ENCODE data around the gene ACTN4. TPM values are rescaled to one million over a fixed set of nuclear protein-coding genes. Genes with fewer than 3 reads are reported as not detected.

The ACTN4 gene
- total RNA-seq, 1 donor from 2014 or later: 197 TPM

DNA sequence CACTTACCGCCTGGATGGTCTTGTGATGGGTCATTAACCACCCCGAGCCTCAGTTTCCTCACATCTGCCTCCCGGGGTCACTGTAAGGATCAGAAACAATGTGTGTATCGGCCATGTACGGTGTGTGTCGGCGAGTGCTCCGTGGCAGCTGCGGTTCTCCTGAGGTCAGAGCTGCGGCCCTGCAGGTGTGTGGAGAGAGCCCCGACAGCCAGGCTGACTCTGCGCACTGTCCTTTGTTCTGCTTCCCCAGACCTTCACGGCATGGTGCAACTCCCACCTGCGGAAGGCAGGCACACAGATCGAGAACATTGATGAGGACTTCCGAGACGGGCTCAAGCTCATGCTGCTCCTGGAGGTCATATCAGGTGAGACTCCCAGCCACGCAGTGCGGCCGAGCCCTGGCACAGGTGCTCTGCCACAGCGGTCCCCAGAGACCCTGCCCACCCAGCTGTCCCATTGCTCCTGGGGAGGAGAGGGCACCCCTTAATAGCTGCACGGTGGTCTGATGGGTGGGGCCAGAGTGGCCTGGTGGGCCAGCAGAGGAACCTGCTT is 53.0 kb downstream of the ACTN4 start:
- ChIA-PET CTCF (no interaction called here), POLR2A (interaction anchor here (0.7 kb wide), 1 partner anchor 35 kb away, joined by 3 read pairs; no protein-coding TSS in a partner anchor)
- H3K4me1 Mint-ChIP-seq: peaks cover 17% of the 10 kb centered on the region
- ATAC-seq (ENCODE audit: low read depth) (no peak), DNase-seq (no peak)
- no peak for TF ChIP-seq CTCF (IDR thresholded peaks at IDR 0.05)
- intact Hi-C loops (cut with micrococcal nuclease): no loop called here
- H3K36me3 Mint-ChIP-seq (ENCODE audit: low read depth): peaks cover 53% of the 10 kb centered on the region
- H3K9me3 Mint-ChIP-seq: no peaks in the 10 kb centered on the region
- no peaks in the 10 kb centered on the region for H3K27me3 Mint-ChIP-seq
- no peak overlapping the region for H3K4me3 Mint-ChIP-seq
- H3K27ac Mint-ChIP-seq: peak overlapping the region; percentile 24

- no peak for TF ChIP-seq CTCF (IDR thresholded peaks at IDR 0.05)
- no peaks in the 10 kb centered on the region for H3K9me3 Mint-ChIP-seq
- H3K27me3 Mint-ChIP-seq: no peaks in the 10 kb centered on the region
- no peak overlapping the region for H3K4me3 Mint-ChIP-seq
- peaks cover 58% of the 10 kb centered on the region for H3K36me3 Mint-ChIP-seq (ENCODE audit: low read depth)
- DNase-seq: no peak
- no peak for ATAC-seq (ENCODE audit: low read depth)
- peaks cover 11% of the 10 kb centered on the region for H3K4me1 Mint-ChIP-seq
- ChIA-PET POLR2A (no interaction called here), CTCF (no interaction called here)
- peak overlapping the region; percentile 24 for H3K27ac Mint-ChIP-seq
- intact Hi-C loops (cut with micrococcal nuclease): no loop called here
Measured at GRCh38 chr19:38700902-38701454, 53.5 kb downstream of the ACTN4 start.

DNA sequence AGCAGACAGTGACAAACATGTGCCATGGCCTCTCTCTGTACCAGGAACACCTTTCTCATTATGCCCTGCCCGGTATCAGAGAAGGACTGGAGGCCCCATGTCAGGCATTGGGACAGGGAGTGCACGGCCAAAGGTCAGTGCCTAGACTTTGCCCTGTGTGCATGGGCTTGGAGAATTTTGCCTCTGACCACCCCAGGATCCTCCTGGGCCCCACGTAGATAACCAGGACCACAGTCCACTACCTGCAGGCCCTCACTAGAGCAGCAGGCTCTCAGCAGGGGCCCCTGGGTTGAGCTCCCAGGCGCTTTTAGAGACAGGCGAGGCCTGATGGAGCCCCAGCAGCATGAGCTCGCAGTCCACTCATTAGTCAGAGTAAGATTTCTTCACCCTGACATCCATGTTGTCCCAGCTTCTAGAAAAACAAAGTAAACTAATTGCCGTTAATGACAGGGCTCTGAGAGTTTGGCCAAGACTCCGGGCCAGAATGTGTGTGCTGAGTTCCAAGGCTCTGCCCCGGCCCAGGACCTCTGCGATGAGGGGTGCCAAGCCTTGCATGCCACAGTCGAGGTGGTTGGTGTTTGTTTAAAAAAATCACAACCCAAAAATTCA is 54.1 kb downstream of the ACTN4 start:
- ChIA-PET CTCF (no interaction called here), POLR2A (no interaction called here)
- H3K27ac Mint-ChIP-seq: no peak overlapping the region
- TF ChIP-seq CTCF (IDR thresholded peaks at IDR 0.05): no peak
- no peak for DNase-seq
- H3K27me3 Mint-ChIP-seq: no peaks in the 10 kb centered on the region
- peaks cover 61% of the 10 kb centered on the region for H3K36me3 Mint-ChIP-seq (ENCODE audit: low read depth)
- intact Hi-C loops (cut with micrococcal nuclease): no loop called here
- no peaks in the 10 kb centered on the region for H3K9me3 Mint-ChIP-seq
- no peak overlapping the region for H3K4me3 Mint-ChIP-seq
- peaks cover 6% of the 10 kb centered on the region for H3K4me1 Mint-ChIP-seq
- ATAC-seq (ENCODE audit: low read depth): no peak

DNA sequence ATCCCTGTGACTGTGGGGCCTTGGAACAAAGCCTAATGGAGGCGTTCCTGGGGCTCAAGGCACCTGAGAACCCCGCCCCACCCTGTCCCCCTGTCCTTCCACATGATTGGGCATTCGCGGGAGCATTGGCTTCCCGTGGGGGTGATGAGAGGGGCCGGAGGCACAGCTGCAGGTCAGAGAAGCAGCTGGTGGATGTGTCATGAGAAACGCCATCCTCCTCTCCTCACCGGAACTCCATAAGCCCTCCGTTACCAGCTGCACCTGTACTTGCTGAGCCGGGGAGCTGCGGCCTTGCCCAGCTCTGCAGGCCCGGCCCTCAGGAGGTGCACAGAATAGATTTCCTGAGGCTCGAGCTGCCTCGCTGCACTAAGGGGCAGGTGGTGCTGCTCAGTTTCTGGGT is 54.8 kb downstream of the ACTN4 start:
- peaks cover 2% of the 10 kb centered on the region for H3K4me1 Mint-ChIP-seq
- ChIA-PET CTCF (no interaction called here), POLR2A (no interaction called here)
- no peak for TF ChIP-seq CTCF (IDR thresholded peaks at IDR 0.05)
- H3K27me3 Mint-ChIP-seq: no peaks in the 10 kb centered on the region
- intact Hi-C loops (cut with micrococcal nuclease): no loop called here
- DNase-seq (no peak), ATAC-seq (ENCODE audit: low read depth) (no peak)
- H3K36me3 Mint-ChIP-seq (ENCODE audit: low read depth): peaks cover 63% of the 10 kb centered on the region
- no peak overlapping the region for H3K4me3 Mint-ChIP-seq
- no peak overlapping the region for H3K27ac Mint-ChIP-seq
- H3K9me3 Mint-ChIP-seq: no peaks in the 10 kb centered on the region

- no peaks in the 10 kb centered on the region for H3K27me3 Mint-ChIP-seq
- CTCF ChIA-PET: no interaction called here
- POLR2A ChIA-PET: no interaction called here
- H3K36me3 Mint-ChIP-seq (ENCODE audit: low read depth): peaks cover 75% of the 10 kb centered on the region
- no peaks in the 10 kb centered on the region for H3K9me3 Mint-ChIP-seq
- no peaks in the 10 kb centered on the region for H3K4me1 Mint-ChIP-seq
- intact Hi-C loops (cut with micrococcal nuclease): no loop called here
- no peak for ATAC-seq (ENCODE audit: low read depth)
- no peak overlapping the region for H3K4me3 Mint-ChIP-seq
- no peak for TF ChIP-seq CTCF (IDR thresholded peaks at IDR 0.05)
- no peak for DNase-seq
- H3K27ac Mint-ChIP-seq: no peak overlapping the region
Measured at GRCh38 chr19:38703509-38703908, 56.1 kb downstream of the ACTN4 start.
